SJCRH30 (cell line): ENCODE measurements around the gene FRS2. TPM values are rescaled to one million over a fixed set of nuclear protein-coding genes. Genes with fewer than 3 reads are reported as not detected.
"Not testable (repeated sequence)": the region's sequence is repeated elsewhere in the genome, so short reads cannot be mapped to it uniquely, and the experiment has no call there.

Experiments used
- DNase-seq, 2 experiments: peaks; one replicate each; pipeline ENCODE4 v3.0.0-alpha.2; 2015 to 2020
- H3K27ac ChIP-seq: fragments of 250-450 bp; sonication (Bioruptor Pico); 2 replicates; pipeline ENCODE4 v1.5.1; 2020; ENCODE audit warnings: mild to moderate bottlenecking, moderate library complexity
- H3K27me3 ChIP-seq: fragments of 250-450 bp; sonication (Bioruptor Pico); 2 replicates; pipeline ENCODE4 v1.5.1; 2020; ENCODE audit warnings: mild to moderate bottlenecking, moderate library complexity
- H3K36me3 ChIP-seq: fragments of 250-450 bp; sonication (Bioruptor Pico); 2 replicates; pipeline ENCODE4 v1.5.1; 2020; ENCODE audit warnings: mild to moderate bottlenecking, moderate library complexity
- H3K4me1 ChIP-seq: fragments of 250-450 bp; sonication (Bioruptor Pico); 2 replicates; pipeline ENCODE4 v1.5.1; 2020; ENCODE audit warnings: mild to moderate bottlenecking, moderate library complexity
- H3K4me3 ChIP-seq: fragments of 250-450 bp; sonication (Bioruptor Pico); 2 replicates; pipeline ENCODE4 v1.5.1; 2020; ENCODE audit warnings: mild to moderate bottlenecking, moderate library complexity
- H3K9me3 ChIP-seq: fragments of 250-450 bp; sonication (Bioruptor Pico); replicated peaks from 2 replicates; pipeline ENCODE4 v1.5.1; 2020; ENCODE audit warnings: mild to moderate bottlenecking, moderate library complexity
- total RNA-seq: library from RNA; depleted of rRNA; stranded (reverse); fragments of >200 nt; shearing (Covaris generic); gene quantifications from 2 replicates; pipeline ENCODE4 v1.2.3, GENCODE V29; 2014

The FRS2 gene
- total RNA-seq, 1 experiment from 2014 or later, result 28.4 TPM

- H3K9me3 ChIP-seq, result no peaks in the 10 kb centered on the region
- peak within 1 kb of the TSS; percentile 99 for H3K4me3 ChIP-seq
- peaks cover 42% of the 10 kb centered on the region for H3K36me3 ChIP-seq
- H3K4me1 ChIP-seq, result no peaks in the 10 kb centered on the region; the same call in 1 of the 2 replicates
- peak within 1 kb of the TSS; percentile 90 for H3K27ac ChIP-seq
- H3K27me3 ChIP-seq, result no peaks in the 10 kb centered on the region
- DNase-seq, result peak; percentile 95 to 96
Measured at GRCh38 chr12:69585189-69586062, 115.2 kb downstream of the FRS2 start, which contains the start of gene CCT2. TSS of gene CCT2 (plus strand) at chr12:69585459. CDS start at chr12:69585522, 63 bp downstream.

- H3K27me3 ChIP-seq, result no peaks in the 10 kb centered on the region
- H3K9me3 ChIP-seq, result no peaks in the 10 kb centered on the region
- peaks cover 71% of the 10 kb centered on the region for H3K36me3 ChIP-seq
- H3K4me1 ChIP-seq, result no peaks in the 10 kb centered on the region; the same call in 1 of the 2 replicates
- no peak overlapping the region for H3K4me3 ChIP-seq
- no peak for DNase-seq
- no peak overlapping the region for H3K27ac ChIP-seq
Measured at GRCh38 chr12:69588527-69588926, 118.3 kb downstream of the FRS2 start.

GRCh38 chr12:69589082-69589481 lies 118.9 kb downstream of the FRS2 start:
- no peak for DNase-seq
- H3K27me3 ChIP-seq, result no peaks in the 10 kb centered on the region
- H3K27ac ChIP-seq, result no peak overlapping the region
- peaks cover 75% of the 10 kb centered on the region for H3K36me3 ChIP-seq
- H3K4me1 ChIP-seq, result no peaks in the 10 kb centered on the region; the same call in 1 of the 2 replicates
- no peaks in the 10 kb centered on the region for H3K9me3 ChIP-seq
- H3K4me3 ChIP-seq, result no peak overlapping the region

GRCh38 chr12:69595689-69596088 lies 125.5 kb downstream of the FRS2 start:
- Histone ChIP-seq H3K9me3 (no peaks in the 10 kb centered on the region), H3K4me1 (no peaks in the 10 kb centered on the region), H3K27me3 (no peaks in the 10 kb centered on the region), H3K4me3 (no peak overlapping the region), H3K27ac (no peak overlapping the region), H3K36me3 (peaks cover 95% of the 10 kb centered on the region)
- DNase-seq, result no peak

GRCh38 chr12:69598174-69598753 lies 128.1 kb downstream of the FRS2 start:
- no peaks in the 10 kb centered on the region for H3K4me1 ChIP-seq
- H3K9me3 ChIP-seq, result no peaks in the 10 kb centered on the region; the same call in 1 of the 2 replicates
- H3K27ac ChIP-seq, result no peak overlapping the region
- no peak for DNase-seq
- no peak overlapping the region for H3K4me3 ChIP-seq
- H3K27me3 ChIP-seq, result no peaks in the 10 kb centered on the region
- H3K36me3 ChIP-seq, result peaks cover 95% of the 10 kb centered on the region

GRCh38 chr12:69600804-69601203 lies 130.6 kb downstream of the FRS2 start:
- Histone ChIP-seq H3K27me3 (no peaks in the 10 kb centered on the region), H3K4me3 (no peak overlapping the region), H3K4me1 (no peaks in the 10 kb centered on the region), H3K9me3 (no peaks in the 10 kb centered on the region; the same call in 1 of the 2 replicates), H3K27ac (no peak overlapping the region), H3K36me3 (peaks cover 77% of the 10 kb centered on the region)
- no peak for DNase-seq

GRCh38 chr12:69601962-69602685 lies 131.9 kb downstream of the FRS2 start:
- DNase-seq, result no peak
- Histone ChIP-seq H3K36me3 (peaks cover 64% of the 10 kb centered on the region), H3K9me3 (no peaks in the 10 kb centered on the region; the same call in 1 of the 2 replicates), H3K27ac (no peak overlapping the region), H3K27me3 (no peaks in the 10 kb centered on the region), H3K4me1 (no peaks in the 10 kb centered on the region), H3K4me3 (no peak overlapping the region)

- H3K27me3 ChIP-seq, result no peaks in the 10 kb centered on the region
- no peak overlapping the region for H3K4me3 ChIP-seq
- no peak for DNase-seq
- no peak overlapping the region for H3K27ac ChIP-seq
- no peaks in the 10 kb centered on the region; the same call in 1 of the 2 replicates for H3K9me3 ChIP-seq
- peaks cover 56% of the 10 kb centered on the region for H3K36me3 ChIP-seq
- H3K4me1 ChIP-seq, result no peaks in the 10 kb centered on the region
Measured at GRCh38 chr12:69602954-69603353, 132.8 kb downstream of the FRS2 start.

GRCh38 chr12:69603556-69603955 lies 133.4 kb downstream of the FRS2 start:
- H3K9me3 ChIP-seq, DNase-seq: not testable (repeated sequence)
- peaks cover 50% of the 10 kb centered on the region for H3K36me3 ChIP-seq

GRCh38 chr12:69604275-69604674 lies 134.1 kb downstream of the FRS2 start:
- H3K9me3 ChIP-seq, H3K27me3 ChIP-seq, DNase-seq, H3K4me3 ChIP-seq, H3K4me1 ChIP-seq, H3K27ac ChIP-seq: not testable (repeated sequence)
- peaks cover 43% of the 10 kb centered on the region for H3K36me3 ChIP-seq

More at GRCh38 chr12:69603556-69603955, 133.4 kb downstream of the FRS2 start:
- not testable (repeated sequence) for H3K27ac ChIP-seq, H3K4me3 ChIP-seq, H3K4me1 ChIP-seq, H3K27me3 ChIP-seq

- Histone ChIP-seq H3K4me3 (no peak overlapping the region), H3K36me3 (peaks cover 4% of the 10 kb centered on the region), H3K4me1 (no peaks in the 10 kb centered on the region), H3K27ac (no peak overlapping the region), H3K9me3 (no peaks in the 10 kb centered on the region; the same call in 1 of the 2 replicates), H3K27me3 (no peaks in the 10 kb centered on the region)
- DNase-seq, result no peak
Measured at GRCh38 chr12:69608114-69608513, 137.9 kb downstream of the FRS2 start.

GRCh38 chr12:69610126-69610525 lies 139.9 kb downstream of the FRS2 start:
- Histone ChIP-seq H3K27ac (no peak overlapping the region), H3K4me1 (no peaks in the 10 kb centered on the region), H3K9me3 (no peaks in the 10 kb centered on the region), H3K36me3 (no peaks in the 10 kb centered on the region), H3K4me3 (no peak overlapping the region), H3K27me3 (no peaks in the 10 kb centered on the region)
- DNase-seq, result no peak

- DNase-seq, result no peak
- no peak within 1 kb of the TSS for H3K4me3 ChIP-seq
- no peak within 1 kb of the TSS for H3K27ac ChIP-seq
- H3K27me3 ChIP-seq, result no peaks in the 10 kb centered on the region
- no peaks in the 10 kb centered on the region for H3K36me3 ChIP-seq
- no peaks in the 10 kb centered on the region for H3K9me3 ChIP-seq
- H3K4me1 ChIP-seq, result no peaks in the 10 kb centered on the region
Measured at GRCh38 chr12:69610729-69611128, 140.5 kb downstream of the FRS2 start, which contains the start of gene LRRC10. TSS of gene LRRC10 (minus strand) at chr12:69610907. CDS start at chr12:69610838, 69 bp downstream.

GRCh38 chr12:69613351-69613750 lies 143.2 kb downstream of the FRS2 start:
- H3K27me3 ChIP-seq, result no peaks in the 10 kb centered on the region
- H3K9me3 ChIP-seq, result no peaks in the 10 kb centered on the region
- no peak for DNase-seq
- no peak overlapping the region for H3K27ac ChIP-seq
- H3K36me3 ChIP-seq, result no peaks in the 10 kb centered on the region
- H3K4me3 ChIP-seq, result no peak overlapping the region
- no peaks in the 10 kb centered on the region for H3K4me1 ChIP-seq

- no peak for DNase-seq
- Histone ChIP-seq H3K27me3 (no peaks in the 10 kb centered on the region), H3K4me1 (no peaks in the 10 kb centered on the region), H3K36me3 (no peaks in the 10 kb centered on the region), H3K4me3 (no peak overlapping the region), H3K27ac (no peak overlapping the region), H3K9me3 (no peaks in the 10 kb centered on the region)
Measured at GRCh38 chr12:69616025-69616424, 145.8 kb downstream of the FRS2 start.
